IMR-90 (cell line): ENCODE results near the gene RYR3. TPM values are rescaled to one million over a fixed set of nuclear protein-coding genes. Genes with fewer than 3 reads are reported as not detected.

ENCODE experiments used
- ATAC-seq: fragments of 200-7000 bp; cut with Tn5 transposase; 2 replicates; pipeline ENCODE4 v1.9.1; 2020; ENCODE audit warnings: low read depth, mild to moderate bottlenecking, moderate library complexity
- BruUV-seq: library from RNA; stranded (reverse); fragments of 400-500 nt; replicated peaks from 2 replicates; lab custom pipeline; 2021; lab: Mats Ljungman, UMichigan
- CTCF ChIA-PET: fragments of 300-600 bp; formaldehyde crosslinking; extraction: SDS; loops from one replicate; lab custom pipeline; 2021; ENCODE audit warnings: antibody characterized with exemption; lab: Yijun Ruan, JAX
- POLR2A ChIA-PET: fragments of 300-600 bp; sonication (Branson Sonifier 250); formaldehyde crosslinking; loops from one replicate; lab custom pipeline; 2022; ENCODE audit warnings: antibody characterized with exemption; ENCODE audit not compliant: unreplicated experiment; lab: Charles Lee
- DNase-seq: peaks from one replicate; pipeline ENCODE4 v3.0.0; 2013
- H2AFZ ChIP-seq: replicated peaks from 2 replicates; pipeline ENCODE3; 2013; ENCODE audit warnings: low read length, mild to moderate bottlenecking; ENCODE audit not compliant: poor library complexity
- H2AK5ac ChIP-seq: 2 replicates; pipeline ENCODE4 v1.6.1; 2013; ENCODE audit warnings: low read depth, low read length, inconsistent platforms
- H2AK9ac ChIP-seq: replicated peaks from 2 replicates; pipeline ENCODE3; 2013; ENCODE audit warnings: mild to moderate bottlenecking, low read depth, low read length, moderate library complexity; ENCODE audit not compliant: poor library complexity
- H2BK120ac ChIP-seq: 2 replicates; pipeline ENCODE4 v1.6.1; 2013; ENCODE audit warnings: low read depth, low read length, inconsistent platforms
- H2BK15ac ChIP-seq: 3 replicates; pipeline ENCODE4 v1.6.1; 2013; ENCODE audit warnings: low read depth, low read length, inconsistent platforms
- H2BK20ac ChIP-seq: 2 replicates; pipeline ENCODE4 v1.6.1; 2013; ENCODE audit warnings: low read depth, mild to moderate bottlenecking, inconsistent platforms, low read length, moderate library complexity
- H2BK5ac ChIP-seq: 2 replicates; pipeline ENCODE4 v1.6.1; 2013; ENCODE audit warnings: mild to moderate bottlenecking, low read depth, low read length, inconsistent platforms; ENCODE audit not compliant: poor library complexity, severe bottlenecking
- H3K14ac ChIP-seq: replicated peaks from 2 replicates; pipeline ENCODE4 v1.6.1; 2013; ENCODE audit warnings: low read depth, low read length, inconsistent platforms
- H3K18ac ChIP-seq: 2 replicates; pipeline ENCODE4 v1.6.1; 2013; ENCODE audit warnings: low read depth, low read length, control low read depth
- H3K23ac ChIP-seq: 2 replicates; pipeline ENCODE4 v1.6.1; 2013; ENCODE audit warnings: low read depth, low read length, inconsistent platforms
- H3K27ac ChIP-seq: 2 replicates; pipeline ENCODE4 v1.5.1; 2013; ENCODE audit warnings: mild to moderate bottlenecking, control low read depth, low read length; ENCODE audit not compliant: insufficient read depth
- H3K27me3 ChIP-seq: 2 replicates; pipeline ENCODE4 v1.6.1; 2013; ENCODE audit warnings: low read length; ENCODE audit not compliant: control insufficient read depth, insufficient read depth
- H3K36me3 ChIP-seq: 2 replicates; pipeline ENCODE4 v1.6.1; 2013; ENCODE audit warnings: low read length, mixed read lengths; ENCODE audit not compliant: control insufficient read depth, insufficient read depth
- H3K4ac ChIP-seq: 2 replicates; pipeline ENCODE4 v1.6.1; 2013; ENCODE audit warnings: low read depth, low read length, inconsistent platforms
- H3K4me1 ChIP-seq: 2 replicates; pipeline ENCODE4 v1.6.1; 2013; ENCODE audit warnings: low read length, mixed read lengths; ENCODE audit not compliant: control insufficient read depth, insufficient read depth
- H3K4me2 ChIP-seq: 2 replicates; pipeline ENCODE4 v1.6.1; 2013; ENCODE audit warnings: low read depth, mild to moderate bottlenecking, control low read depth, low read length, moderate library complexity
- H3K4me3 ChIP-seq: 2 replicates; pipeline ENCODE4 v1.5.1; 2013; ENCODE audit warnings: low read depth, mild to moderate bottlenecking, control low read depth, low read length, moderate library complexity; ENCODE audit not compliant: insufficient read depth
- H3K56ac ChIP-seq: 2 replicates; pipeline ENCODE4 v1.6.1; 2013; ENCODE audit warnings: low read length, inconsistent platforms; ENCODE audit not compliant: insufficient read depth; ENCODE audit errors: extremely low read depth
- H3K79me1 ChIP-seq, 2 experiments: 2 replicates each; pipeline ENCODE4 v1.6.1; 2013; ENCODE audit warnings: low read length in 2 of 2, inconsistent platforms in 1 of 2, low read depth in 1 of 2
- H3K9ac ChIP-seq: 2 replicates; pipeline ENCODE4 v1.6.1; 2013; ENCODE audit warnings: low read depth, low read length, control low read depth
- H3K9me1 ChIP-seq: 2 replicates; pipeline ENCODE4 v1.6.1; 2013; ENCODE audit warnings: low read length, inconsistent platforms; ENCODE audit not compliant: insufficient read depth
- H3K9me3 ChIP-seq: 2 replicates; pipeline ENCODE4 v1.6.1; 2013; ENCODE audit warnings: low read length; ENCODE audit not compliant: control insufficient read depth, insufficient read depth
- H4K20me1 ChIP-seq: 2 replicates; pipeline ENCODE4 v1.6.1; 2013; ENCODE audit warnings: low read length, inconsistent platforms; ENCODE audit not compliant: insufficient read depth
- H4K5ac ChIP-seq: 2 replicates; pipeline ENCODE4 v1.6.1; 2013; ENCODE audit warnings: mild to moderate bottlenecking, low read depth, low read length, control low read depth
- H4K8ac ChIP-seq, 2 experiments: 2 replicates each; pipeline ENCODE4 v1.6.1; 2013; ENCODE audit warnings: low read depth in 2 of 2, low read length in 2 of 2, control low read depth in 1 of 2, inconsistent platforms in 1 of 2
- H4K91ac ChIP-seq: 2 replicates; pipeline ENCODE4 v1.6.1; 2013; ENCODE audit warnings: low read depth, low read length, inconsistent platforms; ENCODE audit not compliant: insufficient read depth
- BHLHE40 ChIP-seq: fragments of 150-350 bp; IDR thresholded peaks from 2 replicates; pipeline ENCODE4 v1.6.1; 2016; ENCODE audit warnings: mild to moderate bottlenecking, low read depth, low read length
- CEBPB ChIP-seq: IDR thresholded peaks from 2 replicates; pipeline ENCODE4 v1.6.1; 2012; ENCODE audit warnings: low read depth, low read length, improper control_type of control experiment
- CHD1 ChIP-seq: IDR thresholded peaks from 2 replicates; pipeline ENCODE4 v1.6.1; 2012; ENCODE audit warnings: low read depth, low read length, improper control_type of control experiment
- CTCF ChIP-seq: conservative IDR thresholded peaks from 2 replicates; pipeline ENCODE4 v1.5.1; 2012; ENCODE audit warnings: mild to moderate bottlenecking, low read depth, low read length, improper control_type of control experiment
- FOS ChIP-seq: fragments of 150-350 bp; IDR thresholded peaks from 2 replicates; pipeline ENCODE4 v1.6.1; 2016; ENCODE audit warnings: low read depth, low read length
- MAFK ChIP-seq: IDR thresholded peaks from 2 replicates; pipeline ENCODE4 v1.6.1; 2012; ENCODE audit warnings: low read depth, low read length, improper control_type of control experiment
- MAZ ChIP-seq: IDR thresholded peaks from 2 replicates; pipeline ENCODE4 v1.6.1; 2012; ENCODE audit warnings: low read depth, mild to moderate bottlenecking, low read length, improper control_type of control experiment, moderate library complexity, borderline replicate concordance
- MXI1 ChIP-seq: IDR thresholded peaks from 2 replicates; pipeline ENCODE4 v1.6.1; 2012; ENCODE audit warnings: low read depth, mild to moderate bottlenecking, low read length, moderate library complexity, borderline replicate concordance
- NFE2L2 ChIP-seq: fragments of 150-350 bp; IDR thresholded peaks from 2 replicates; pipeline ENCODE4 v1.6.1; 2016; ENCODE audit warnings: low read depth, mild to moderate bottlenecking, low read length
- POLR2A ChIP-seq: IDR thresholded peaks from 2 replicates; pipeline ENCODE4 v1.6.1; 2012; ENCODE audit warnings: mild to moderate bottlenecking, low read depth, low read length
- RAD21 ChIP-seq: IDR thresholded peaks from 2 replicates; pipeline ENCODE4 v1.6.1; 2012; ENCODE audit warnings: low read length, improper control_type of control experiment
- RCOR1 ChIP-seq: IDR thresholded peaks from 2 replicates; pipeline ENCODE4 v1.6.1; 2012; ENCODE audit warnings: mild to moderate bottlenecking, low read length, improper control_type of control experiment; ENCODE audit not compliant: insufficient replicate concordance
- RFX5 ChIP-seq: IDR thresholded peaks from 2 replicates; pipeline ENCODE4 v1.8.0; 2012; ENCODE audit warnings: low read depth, mild to moderate bottlenecking, low read length, moderate library complexity
- SMC3 ChIP-seq: fragments of 150-350 bp; IDR thresholded peaks from 2 replicates; pipeline ENCODE4 v1.6.1; 2016; ENCODE audit warnings: low read depth, mild to moderate bottlenecking, antibody characterized with exemption, low read length, moderate library complexity
- USF2 ChIP-seq: fragments of 150-350 bp; IDR thresholded peaks from 2 replicates; pipeline ENCODE4 v1.6.1; 2017; ENCODE audit warnings: mild to moderate bottlenecking, antibody characterized with exemption, low read length, low read depth
- WGBS, 2 experiments: methylation state at CpG; one replicate each; pipeline versions ENCODE4 v1.1.5 to v1.1.7; 2013; ENCODE audit warnings: missing lambda C conversion rate in 2 of 2; ENCODE audit not compliant: insufficient read length in 1 of 2; ENCODE audit errors: extremely low coverage in 2 of 2; 5-methylcytosine and 5-hydroxymethylcytosine counted together
- dilution Hi-C: fragments of 300-500 bp; cut with HindIII; formaldehyde crosslinking; loops from one replicate; pipeline ENCODE4 v1.14.3; 2018; ENCODE audit warnings: low sequenced_read_pairs; ENCODE audit not compliant: unreplicated experiment
- in situ Hi-C: fragments of 300-500 bp; cut with MboI; formaldehyde crosslinking; loops from 3 replicates; pipeline ENCODE4 v1.14.3; 2019; ENCODE audit warnings: low sequenced_read_pairs, inconsistent platforms, mixed read lengths
- intact Hi-C: fragments of 100-400 bp; cut with micrococcal nuclease; formaldehyde crosslinking; loops from 2 replicates; pipeline ENCODE4 v1.10.0; 2022
- polyA plus RNA-seq, 3 experiments: library from polyadenylated mRNA; depleted of rRNA; stranded (reverse); fragments of >200 nt; gene quantifications; 2 replicates each; pipeline ENCODE4 v1.2.3, GENCODE V29; 2012; ENCODE audit warnings: low replicate concordance in 1 of 3
- total RNA-seq: library from RNA; depleted of rRNA; stranded (reverse); fragments of >200 nt; gene quantifications from 2 replicates; pipeline ENCODE4 v1.2.3, GENCODE V29; 2012
- TF ChIP-seq, protein P1 (sequence below): fragments of 150-350 bp; IDR thresholded peaks from 2 replicates; pipeline ENCODE4 v1.6.1; 2016; ENCODE audit warnings: low read depth, mild to moderate bottlenecking, low read length, moderate library complexity, borderline replicate concordance

Gene RYR3
- total and polyA plus RNA-seq, 2 of the 4 experiments (the other 2 are of a cell fraction) = 0.18 TPM; not detected in 1

- WGBS, 2 experiments = 40% methylated on average over 1 of the region's 13 CpGs; no CpG with 5 or more reads in 1 of the 2 experiments
- Histone ChIP-seq H2BK15ac (no peak overlapping the region), H2BK20ac (no peak overlapping the region), H3K27ac (no peak overlapping the region), H2AK5ac (no peak overlapping the region), H3K23ac (no peak overlapping the region), H2AK9ac (no peak overlapping the region), H4K8ac (no peak overlapping the region), H3K14ac (no peak overlapping the region), H3K4ac (no peak overlapping the region), H4K5ac (no peak overlapping the region), H3K36me3 (no peaks in the 10 kb centered on the region), H3K27me3 (peaks cover 2% of the 10 kb centered on the region; the same call in 1 of the 2 replicates), H3K9me3 (no peaks in the 10 kb centered on the region), H3K4me1 (no peaks in the 10 kb centered on the region), H3K4me3 (no peak overlapping the region), H3K18ac (no peak overlapping the region), H4K91ac (no peak overlapping the region), H3K4me2 (no peak overlapping the region), H2AFZ (no peak overlapping the region), H3K79me1 (no peaks in the 10 kb centered on the region), H4K20me1 (no peaks in the 10 kb centered on the region), H3K9me1 (no peaks in the 10 kb centered on the region), H3K9ac (no peak overlapping the region), H2BK5ac (no peak overlapping the region), H2BK120ac (no peak overlapping the region), H3K56ac (no peak overlapping the region)
- dilution Hi-C loops = no loop called here
- intact Hi-C loops = no loop called here
- no peak for TF ChIP-seq RCOR1
- no peak for TF ChIP-seq CTCF
- no peak for TF ChIP-seq MAZ
- TF ChIP-seq CHD1 = no peak
- TF ChIP-seq RAD21 = no peak
- TF ChIP-seq FOS = no peak
- TF ChIP-seq SMC3 = no peak
- no peak for TF ChIP-seq NFE2L2
- no peak for TF ChIP-seq RFX5
- no peak for TF ChIP-seq POLR2A
- TF ChIP-seq MXI1 = no peak
- TF ChIP-seq USF2 = no peak
- TF ChIP-seq, protein P1, sequence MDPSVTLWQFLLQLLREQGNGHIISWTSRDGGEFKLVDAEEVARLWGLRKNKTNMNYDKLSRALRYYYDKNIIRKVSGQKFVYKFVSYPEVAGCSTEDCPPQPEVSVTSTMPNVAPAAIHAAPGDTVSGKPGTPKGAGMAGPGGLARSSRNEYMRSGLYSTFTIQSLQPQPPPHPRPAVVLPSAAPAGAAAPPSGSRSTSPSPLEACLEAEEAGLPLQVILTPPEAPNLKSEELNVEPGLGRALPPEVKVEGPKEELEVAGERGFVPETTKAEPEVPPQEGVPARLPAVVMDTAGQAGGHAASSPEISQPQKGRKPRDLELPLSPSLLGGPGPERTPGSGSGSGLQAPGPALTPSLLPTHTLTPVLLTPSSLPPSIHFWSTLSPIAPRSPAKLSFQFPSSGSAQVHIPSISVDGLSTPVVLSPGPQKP = no peak
- TF ChIP-seq MAFK = no peak
- no peak for TF ChIP-seq BHLHE40
- no peak for TF ChIP-seq CEBPB
- no TSS peak for BruUV-seq
- ATAC-seq (no peak), DNase-seq (no peak)
- POLR2A ChIA-PET = no interaction called here
- CTCF ChIA-PET = no interaction called here
- in situ Hi-C loops = no loop called here
Observed at GRCh38 chr15:33757516-33758232, 446.9 kb downstream of the RYR3 start.
